ENCODE measurements around the gene ADAMTS19. TPM values are rescaled to one million over a fixed set of nuclear protein-coding genes. Genes with fewer than 3 reads are reported as not detected.

Gene ADAMTS19
- total RNA-seq, 2 experiments from 2014 or later: not detected

DNA sequence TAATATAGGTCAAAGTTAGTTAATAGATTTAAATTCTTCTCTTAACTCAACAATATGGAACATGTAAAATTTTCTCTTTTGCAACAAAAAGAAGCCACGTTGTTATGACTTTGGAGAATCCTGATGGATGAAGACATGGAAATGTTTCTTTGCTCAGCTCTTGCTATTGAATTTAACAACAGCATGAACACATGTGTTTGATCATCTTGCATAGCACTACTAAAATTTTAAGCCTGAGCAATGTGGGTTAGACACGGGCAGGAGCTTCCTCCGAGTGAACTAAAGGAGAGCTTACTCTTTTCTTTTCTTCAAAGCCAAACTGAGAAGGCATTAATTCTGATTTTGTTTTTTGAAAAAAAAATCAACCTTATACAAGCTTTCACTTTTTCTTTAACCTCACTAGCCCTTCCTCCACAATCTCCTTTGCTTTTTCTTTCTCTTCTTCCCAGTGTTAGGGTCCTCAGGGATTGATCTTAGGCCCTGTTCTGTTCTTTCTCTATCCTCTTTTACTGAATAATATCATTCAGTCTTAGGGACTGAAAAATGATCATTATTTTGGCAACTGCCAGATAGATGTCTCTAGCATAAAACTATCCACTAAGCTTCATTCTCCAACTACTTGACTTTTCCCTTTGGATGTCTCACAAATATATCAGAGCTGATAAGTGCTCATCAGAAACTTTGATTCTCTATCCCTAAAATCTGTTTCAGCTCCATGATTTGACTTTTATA lies 36.9 kb downstream of the ADAMTS19 start:
- H3K36me3 ChIP-seq (ENCODE audit: insufficient read depth, low read length): no peaks in the 10 kb centered on the region
- POLR2A ChIA-PET: interaction anchor here (0.6 to 0.9 kb wide), 2 partner anchors 12 to 1187 kb away, joined by 3 read pairs; no protein-coding TSS in a partner anchor
- no peaks in the 10 kb centered on the region for H3K79me2 ChIP-seq (ENCODE audit: insufficient read depth, low read depth, low read length)
- H3K9me2 ChIP-seq (ENCODE audit: insufficient read depth, low read length): no peaks in the 10 kb centered on the region
- H3K4me1 ChIP-seq (ENCODE audit: insufficient read depth, low read length, poor library complexity, severe bottlenecking): no peaks in the 10 kb centered on the region
- no peak for TF ChIP-seq EZH2phosphoT487 (IDR thresholded peaks at IDR 0.05; ENCODE audit: borderline replicate concordance, low read depth, low read length)
- TF ChIP-seq, protein P1, sequence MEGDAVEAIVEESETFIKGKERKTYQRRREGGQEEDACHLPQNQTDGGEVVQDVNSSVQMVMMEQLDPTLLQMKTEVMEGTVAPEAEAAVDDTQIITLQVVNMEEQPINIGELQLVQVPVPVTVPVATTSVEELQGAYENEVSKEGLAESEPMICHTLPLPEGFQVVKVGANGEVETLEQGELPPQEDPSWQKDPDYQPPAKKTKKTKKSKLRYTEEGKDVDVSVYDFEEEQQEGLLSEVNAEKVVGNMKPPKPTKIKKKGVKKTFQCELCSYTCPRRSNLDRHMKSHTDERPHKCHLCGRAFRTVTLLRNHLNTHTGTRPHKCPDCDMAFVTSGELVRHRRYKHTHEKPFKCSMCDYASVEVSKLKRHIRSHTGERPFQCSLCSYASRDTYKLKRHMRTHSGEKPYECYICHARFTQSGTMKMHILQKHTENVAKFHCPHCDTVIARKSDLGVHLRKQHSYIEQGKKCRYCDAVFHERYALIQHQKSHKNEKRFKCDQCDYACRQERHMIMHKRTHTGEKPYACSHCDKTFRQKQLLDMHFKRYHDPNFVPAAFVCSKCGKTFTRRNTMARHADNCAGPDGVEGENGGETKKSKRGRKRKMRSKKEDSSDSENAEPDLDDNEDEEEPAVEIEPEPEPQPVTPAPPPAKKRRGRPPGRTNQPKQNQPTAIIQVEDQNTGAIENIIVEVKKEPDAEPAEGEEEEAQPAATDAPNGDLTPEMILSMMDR (conservative IDR thresholded peaks at IDR 0.05; ENCODE audit: low read length): no peak
- intact Hi-C loops (cut with micrococcal nuclease; ENCODE audit: unreplicated experiment): no loop called here
- CTCF ChIA-PET (ENCODE audit: unreplicated experiment): no interaction called here
- H4K20me1 ChIP-seq (ENCODE audit: insufficient read depth, low read length): no peaks in the 10 kb centered on the region
- H3K4me3 ChIP-seq (ENCODE audit: low read depth, low read length, poor library complexity, severe bottlenecking): no peak overlapping the region
- no peaks in the 10 kb centered on the region for H3K9me3 ChIP-seq (ENCODE audit: low read length)
- BruUV-seq (replicated peaks): no TSS peak
- no peak overlapping the region for H3K27ac ChIP-seq (ENCODE audit: low read depth, low read length, poor library complexity, severe bottlenecking)
- no peak for DNase-seq (ENCODE audit: low spot score)
- H3K4me2 ChIP-seq (ENCODE audit: low read length): no peak overlapping the region; the same call in 1 of the 2 replicates
- no peak overlapping the region for H2AFZ ChIP-seq (ENCODE audit: low read length)

GRCh38 chr5:129499208-129499852 lies 39.2 kb downstream of the ADAMTS19 start:
- no TSS peak for BruUV-seq (replicated peaks)
- no peaks in the 10 kb centered on the region for H4K20me1 ChIP-seq (ENCODE audit: insufficient read depth, low read length)
- H3K36me3 ChIP-seq (ENCODE audit: insufficient read depth, low read length): no peaks in the 10 kb centered on the region
- H3K4me1 ChIP-seq (ENCODE audit: insufficient read depth, low read length, poor library complexity, severe bottlenecking): no peaks in the 10 kb centered on the region
- H3K9me3 ChIP-seq (ENCODE audit: low read length): no peaks in the 10 kb centered on the region
- H2AFZ ChIP-seq (ENCODE audit: low read length): no peak overlapping the region
- H3K79me2 ChIP-seq (ENCODE audit: insufficient read depth, low read depth, low read length): no peaks in the 10 kb centered on the region
- H3K4me3 ChIP-seq (ENCODE audit: low read depth, low read length, poor library complexity, severe bottlenecking): no peak overlapping the region
- H3K27ac ChIP-seq (ENCODE audit: low read depth, low read length, poor library complexity, severe bottlenecking): no peak overlapping the region
- no peak for TF ChIP-seq EZH2phosphoT487 (IDR thresholded peaks at IDR 0.05; ENCODE audit: borderline replicate concordance, low read depth, low read length)
- TF ChIP-seq, protein P1 (conservative IDR thresholded peaks at IDR 0.05; ENCODE audit: low read length): no peak
- intact Hi-C loops (cut with micrococcal nuclease; ENCODE audit: unreplicated experiment): no loop called here
- DNase-seq (ENCODE audit: low spot score): no peak
- no peak overlapping the region; the same call in 1 of the 2 replicates for H3K4me2 ChIP-seq (ENCODE audit: low read length)
- ChIA-PET CTCF (ENCODE audit: unreplicated experiment) (no interaction called here), POLR2A (no interaction called here)
- H3K9me2 ChIP-seq (ENCODE audit: insufficient read depth, low read length): no peaks in the 10 kb centered on the region

DNA sequence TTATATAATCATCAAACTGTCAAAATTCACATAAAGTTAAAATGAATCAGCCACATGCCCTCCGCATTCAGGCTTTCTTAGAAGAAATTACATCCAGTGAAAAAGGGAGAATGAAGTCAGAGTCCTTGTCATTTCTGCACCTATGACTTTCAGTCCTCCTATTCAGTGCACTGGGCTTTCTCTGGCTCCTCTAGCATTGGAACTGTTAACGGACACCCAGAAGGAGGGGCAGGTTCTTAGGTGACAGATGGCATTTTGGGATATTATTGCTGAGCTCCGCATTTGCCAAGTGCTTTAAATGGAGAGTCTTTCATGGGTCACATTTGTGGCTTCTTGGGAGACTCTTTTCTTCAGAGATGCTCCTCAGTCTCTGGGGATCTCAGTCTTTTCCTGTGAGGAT lies 40.0 kb downstream of the ADAMTS19 start:
- Histone ChIP-seq H3K9me3 (ENCODE audit: low read length) (no peaks in the 10 kb centered on the region), H3K9me2 (ENCODE audit: insufficient read depth, low read length) (no peaks in the 10 kb centered on the region), H3K4me1 (ENCODE audit: insufficient read depth, low read length, poor library complexity, severe bottlenecking) (no peaks in the 10 kb centered on the region), H4K20me1 (ENCODE audit: insufficient read depth, low read length) (no peaks in the 10 kb centered on the region), H2AFZ (ENCODE audit: low read length) (no peak overlapping the region), H3K4me2 (ENCODE audit: low read length) (no peak overlapping the region), H3K4me3 (ENCODE audit: low read depth, low read length, poor library complexity, severe bottlenecking) (no peak overlapping the region), H3K79me2 (ENCODE audit: insufficient read depth, low read depth, low read length) (no peaks in the 10 kb centered on the region), H3K27ac (ENCODE audit: low read depth, low read length, poor library complexity, severe bottlenecking) (no peak overlapping the region), H3K36me3 (ENCODE audit: insufficient read depth, low read length) (no peaks in the 10 kb centered on the region)
- intact Hi-C loops (cut with micrococcal nuclease; ENCODE audit: unreplicated experiment): no loop called here
- CTCF ChIA-PET (ENCODE audit: unreplicated experiment): no interaction called here
- TF ChIP-seq EZH2phosphoT487 (IDR thresholded peaks at IDR 0.05; ENCODE audit: borderline replicate concordance, low read depth, low read length): no peak
- POLR2A ChIA-PET: interaction anchor here (1.0 kb wide), 1 partner anchor 94 kb away, joined by 3 read pairs; no protein-coding TSS in a partner anchor
- DNase-seq (ENCODE audit: low spot score): no peak
- BruUV-seq (replicated peaks): no TSS peak
